PC-3 (cell line): ENCODE measurements around the gene PIK3CG. TPM values are rescaled to one million over a fixed set of nuclear protein-coding genes. Genes with fewer than 3 reads are reported as not detected.

Experiments used
- ATAC-seq: fragments of 200-7000 bp; cut with Tn5 transposase; 2 replicates; pipeline ENCODE4 v1.9.1; 2020; ENCODE audit warnings: mild to moderate bottlenecking, moderate library complexity
- BruUV-seq: library from RNA; stranded (reverse); fragments of 400-500 nt; replicated peaks from 2 replicates; lab custom pipeline; 2021; lab: Mats Ljungman, UMichigan
- CTCF ChIA-PET: fragments of 300-600 bp; sonication (Branson Sonifier 250); formaldehyde crosslinking; loops from one replicate; lab custom pipeline; 2022; ENCODE audit warnings: antibody characterized with exemption; lab: Charles Lee
- POLR2A ChIA-PET: fragments of 300-600 bp; sonication (Branson Sonifier 250); formaldehyde crosslinking; loops from one replicate; lab custom pipeline; 2022; ENCODE audit warnings: antibody characterized with exemption; ENCODE audit not compliant: unreplicated experiment; lab: Charles Lee
- DNase-seq: peaks from one replicate; pipeline ENCODE4 v3.0.0-alpha.2; 2015
- H2AFZ ChIP-seq: fragments of 300-600 bp; sonication (generic); 2 replicates; pipeline ENCODE4 v1.6.0; 2016; ENCODE audit warnings: antibody characterized with exemption, low read length
- H3F3A ChIP-seq: fragments of 300-600 bp; sonication (generic); one replicate; pipeline ENCODE4 v1.6.0; 2017; ENCODE audit warnings: antibody characterized with exemption, low read length, control low read depth, mild to moderate bottlenecking; ENCODE audit not compliant: unreplicated experiment
- H3K27ac ChIP-seq: fragments of 300-600 bp; sonication (generic); 2 replicates; pipeline ENCODE4 v1.5.1; 2016; ENCODE audit warnings: mild to moderate bottlenecking, low read length
- H3K27me3 ChIP-seq: fragments of 300-600 bp; sonication (generic); 2 replicates; pipeline ENCODE4 v1.6.1; 2016; ENCODE audit warnings: low read length, mixed read lengths
- H3K36me3 ChIP-seq: fragments of 300-600 bp; sonication (generic); 2 replicates; pipeline ENCODE4 v1.6.1; 2016; ENCODE audit warnings: low read depth, mixed run types, low read length, mixed read lengths
- H3K4me1 ChIP-seq: fragments of 300-600 bp; sonication (generic); 2 replicates; pipeline ENCODE4 v1.5.1; 2016; ENCODE audit warnings: low read length; ENCODE audit not compliant: insufficient read depth
- H3K4me2 ChIP-seq: fragments of 300-600 bp; sonication (generic); 2 replicates; pipeline ENCODE4 v1.6.0; 2016; ENCODE audit warnings: low read length
- H3K4me3 ChIP-seq: fragments of 300-600 bp; sonication (generic); 2 replicates; pipeline ENCODE4 v1.5.1; 2016; ENCODE audit warnings: mild to moderate bottlenecking, low read length, mixed read lengths
- H3K79me2 ChIP-seq: fragments of 300-600 bp; sonication (generic); 2 replicates; pipeline ENCODE4 v1.6.1; 2017; ENCODE audit warnings: low read length, mixed read lengths
- H3K9ac ChIP-seq: fragments of 300-600 bp; sonication (generic); 2 replicates; pipeline ENCODE4 v1.6.0; 2016; ENCODE audit warnings: mild to moderate bottlenecking, low read length
- H3K9me2 ChIP-seq: fragments of 300-600 bp; sonication (generic); replicated peaks from 2 replicates; pipeline ENCODE4 v1.6.1; 2016; ENCODE audit warnings: mixed run types, low read length, mixed read lengths
- H3K9me3 ChIP-seq: fragments of 300-600 bp; sonication (generic); 2 replicates; pipeline ENCODE4 v1.6.1; 2016; ENCODE audit warnings: low read length, mixed read lengths
- H4K20me1 ChIP-seq: fragments of 300-600 bp; sonication (generic); 2 replicates; pipeline ENCODE4 v1.6.1; 2016; ENCODE audit warnings: low read length, mixed read lengths
- CTCF ChIP-seq: fragments of 300-600 bp; sonication (generic); conservative IDR thresholded peaks from 2 replicates; pipeline ENCODE4 v1.5.1; 2017; ENCODE audit warnings: antibody characterized with exemption, low read depth, mild to moderate bottlenecking, low read length
- EZH2 ChIP-seq: fragments of 300-600 bp; sonication (generic); IDR thresholded peaks from one replicate; pipeline ENCODE4 v1.6.1; 2017; ENCODE audit warnings: antibody characterized with exemption, mild to moderate bottlenecking, low read length; ENCODE audit not compliant: unreplicated experiment
- EZH2phosphoT487 ChIP-seq: fragments of 300-600 bp; sonication (generic); IDR thresholded peaks from 2 replicates; pipeline ENCODE4 v1.6.1; 2018; ENCODE audit warnings: mild to moderate bottlenecking, antibody characterized with exemption, low read length, borderline replicate concordance
- intact Hi-C: fragments of 100-400 bp; cut with micrococcal nuclease; formaldehyde crosslinking; loops from 2 replicates; pipeline ENCODE4 v1.9.0; 2023
- total RNA-seq: library from RNA; depleted of rRNA; stranded (reverse); fragments of >200 nt; gene quantifications from 2 replicates; pipeline ENCODE4 v1.2.3, GENCODE V29; 2014

The PIK3CG gene
- total RNA-seq, 1 experiment from 2014 or later = not detected

GRCh38 chr7:106881984-106882383 lies 16.9 kb downstream of the PIK3CG start:
- no peaks in the 10 kb centered on the region for H3K36me3 ChIP-seq
- TF ChIP-seq EZH2 (no peak), EZH2phosphoT487 (no peak), CTCF (no peak)
- no peak overlapping the region for H3K9ac ChIP-seq
- no peak overlapping the region for H3K4me3 ChIP-seq
- H3K4me1 ChIP-seq = no peaks in the 10 kb centered on the region
- H3K27ac ChIP-seq = no peak overlapping the region
- H3K9me2 ChIP-seq = no peaks in the 10 kb centered on the region
- ATAC-seq (no peak), DNase-seq (no peak)
- CTCF ChIA-PET = no interaction called here
- intact Hi-C loops = no loop called here
- no peak overlapping the region for H3K4me2 ChIP-seq
- H3F3A ChIP-seq = no peaks in the 10 kb centered on the region
- H3K9me3 ChIP-seq = no peaks in the 10 kb centered on the region
- BruUV-seq = no TSS peak
- H4K20me1 ChIP-seq = no peaks in the 10 kb centered on the region
- no peak overlapping the region for H2AFZ ChIP-seq
- H3K79me2 ChIP-seq = no peaks in the 10 kb centered on the region
- peaks cover 88% of the 10 kb centered on the region for H3K27me3 ChIP-seq
- POLR2A ChIA-PET = no interaction called here

- ATAC-seq = no peak
- Histone ChIP-seq H3K27ac (no peak overlapping the region), H3K36me3 (no peaks in the 10 kb centered on the region), H3K4me1 (no peaks in the 10 kb centered on the region), H3K27me3 (peaks cover 91% of the 10 kb centered on the region), H4K20me1 (no peaks in the 10 kb centered on the region), H3F3A (no peaks in the 10 kb centered on the region), H2AFZ (no peak overlapping the region), H3K9me2 (no peaks in the 10 kb centered on the region), H3K4me3 (no peak overlapping the region), H3K9ac (no peak overlapping the region), H3K4me2 (no peak overlapping the region), H3K9me3 (no peaks in the 10 kb centered on the region), H3K79me2 (no peaks in the 10 kb centered on the region)
- CTCF ChIA-PET = no interaction called here
- no peak for DNase-seq
- BruUV-seq = no TSS peak
- intact Hi-C loops = no loop called here
- POLR2A ChIA-PET = no interaction called here
- no peak for TF ChIP-seq EZH2
- no peak for TF ChIP-seq CTCF
- TF ChIP-seq EZH2phosphoT487 = no peak
These were observed 18.5 kb downstream of the PIK3CG start for GRCh38 chr7:106883456-106884026.

GRCh38 chr7:106885652-106886051 lies 20.6 kb downstream of the PIK3CG start:
- H3K36me3 ChIP-seq = no peaks in the 10 kb centered on the region
- no peak overlapping the region for H3K27ac ChIP-seq
- CTCF ChIA-PET = no interaction called here
- TF ChIP-seq EZH2phosphoT487 = no peak
- TF ChIP-seq CTCF = no peak
- TF ChIP-seq EZH2 = no peak
- H3K4me1 ChIP-seq = no peaks in the 10 kb centered on the region
- peaks cover 80% of the 10 kb centered on the region for H3K27me3 ChIP-seq
- H2AFZ ChIP-seq = no peak overlapping the region
- intact Hi-C loops = no loop called here
- H3K9ac ChIP-seq = no peak overlapping the region
- POLR2A ChIA-PET = no interaction called here
- no peaks in the 10 kb centered on the region for H3K79me2 ChIP-seq
- DNase-seq = no peak
- no peak for ATAC-seq
- H3K9me3 ChIP-seq = no peaks in the 10 kb centered on the region
- H3F3A ChIP-seq = no peaks in the 10 kb centered on the region
- no TSS peak for BruUV-seq
- no peak overlapping the region for H3K4me3 ChIP-seq
- no peaks in the 10 kb centered on the region for H3K9me2 ChIP-seq
- no peak overlapping the region for H3K4me2 ChIP-seq
- H4K20me1 ChIP-seq = no peaks in the 10 kb centered on the region
